Liver (tissue), 9 donors: ENCODE results near the gene CD248. TPM values are rescaled to one million over a fixed set of nuclear protein-coding genes. Genes with fewer than 3 reads are reported as not detected.

Experiments
- DNase-seq: peaks from one replicate; pipeline ENCODE4 v3.0.0-alpha.2; 2017; ENCODE audit warnings: low spot score
- H3K27ac ChIP-seq, 2 donors: one replicate each; pipeline ENCODE4 v1.7.0; 2013; ENCODE audit warnings: inconsistent platforms in 2 of 2, low read length in 2 of 2, control low read depth in 1 of 2, low read depth in 1 of 2, mild to moderate bottlenecking in 1 of 2
- H3K27me3 ChIP-seq, 4 donors: one replicate each; pipeline versions ENCODE4 v1.6.1 to v1.7.0; 2013; ENCODE audit warnings: low read length in 3 of 4, inconsistent platforms in 1 of 4, mild to moderate bottlenecking in 1 of 4, moderate library complexity in 1 of 4; ENCODE audit not compliant: control insufficient read depth in 4 of 4, insufficient read depth in 4 of 4
- H3K36me3 ChIP-seq, 4 donors: one replicate each; pipeline versions ENCODE4 v1.6.1 to v1.7.0; 2013; ENCODE audit warnings: low read length in 3 of 4, mild to moderate bottlenecking in 3 of 4, low read depth in 1 of 4, moderate library complexity in 1 of 4; ENCODE audit not compliant: control insufficient read depth in 4 of 4, insufficient read depth in 3 of 4
- H3K4me1 ChIP-seq, 4 donors: one replicate each; pipeline versions ENCODE4 v1.6.1 to v1.7.0; 2013; ENCODE audit warnings: low read length in 3 of 4, mild to moderate bottlenecking in 3 of 4, moderate library complexity in 1 of 4; ENCODE audit not compliant: control insufficient read depth in 4 of 4, insufficient read depth in 4 of 4
- H3K4me3 ChIP-seq, 3 donors: one replicate each; pipeline versions ENCODE4 v1.6.1 to v1.7.0; 2013; ENCODE audit warnings: low read length in 3 of 3, control low read depth in 1 of 3, low read depth in 1 of 3, mild to moderate bottlenecking in 1 of 3
- H3K9ac ChIP-seq, 2 donors: one replicate each; pipeline ENCODE4 v1.7.0; 2013; ENCODE audit warnings: low read length in 2 of 2, mild to moderate bottlenecking in 2 of 2, moderate library complexity in 2 of 2, control low read depth in 1 of 2, low read depth in 1 of 2
- H3K9me3 ChIP-seq, 4 donors: one replicate each; pipeline versions ENCODE4 v1.6.1 to v1.7.0; 2013; ENCODE audit warnings: low read length in 3 of 4; ENCODE audit not compliant: control insufficient read depth in 4 of 4
- EGR1 ChIP-seq, 2 donors: IDR thresholded peaks; 2 replicates each; pipeline ENCODE4 v1.6.1; 2016 to 2018; ENCODE audit warnings: antibody characterized with exemption in 2 of 2, low read depth in 2 of 2
- FOXA1 ChIP-seq: IDR thresholded peaks from 2 replicates; pipeline ENCODE4 v1.6.1; 2016; ENCODE audit warnings: antibody characterized with exemption
- FOXA2 ChIP-seq: IDR thresholded peaks from 2 replicates; pipeline ENCODE4 v1.6.1; 2016; ENCODE audit warnings: antibody characterized with exemption
- GABPA ChIP-seq, 2 donors: IDR thresholded peaks in 1 of 2; conservative IDR thresholded peaks in 1 of 2; 2 replicates each; pipeline ENCODE4 v1.6.1; 2016; ENCODE audit warnings: antibody characterized with exemption in 2 of 2, mild to moderate bottlenecking in 1 of 2, moderate library complexity in 1 of 2
- HNF4A ChIP-seq, 2 donors: conservative IDR thresholded peaks; 2 replicates each; pipeline ENCODE4 v1.6.1; 2016; ENCODE audit warnings: antibody characterized with exemption in 2 of 2, mild to moderate bottlenecking in 2 of 2
- HNF4G ChIP-seq: IDR thresholded peaks from 2 replicates; pipeline ENCODE4 v1.6.1; 2016; ENCODE audit warnings: antibody characterized with exemption
- JUND ChIP-seq, 2 donors: IDR thresholded peaks; 2 replicates each; pipeline ENCODE4 v1.6.1; 2016; ENCODE audit warnings: antibody characterized with exemption in 2 of 2
- NR2F2 ChIP-seq: IDR thresholded peaks from 2 replicates; pipeline ENCODE4 v1.6.1; 2016; ENCODE audit warnings: antibody characterized with exemption
- RAD21 ChIP-seq, 2 donors: IDR thresholded peaks; 2 replicates each; pipeline ENCODE4 v1.6.1; 2016; ENCODE audit warnings: antibody characterized with exemption in 2 of 2, mild to moderate bottlenecking in 2 of 2
- RXRA ChIP-seq, 2 donors: IDR thresholded peaks; 2 replicates each; pipeline ENCODE4 v1.6.1; 2017 to 2018; ENCODE audit warnings: antibody characterized with exemption in 2 of 2, mild to moderate bottlenecking in 1 of 2
- SP1 ChIP-seq: IDR thresholded peaks from 2 replicates; pipeline ENCODE4 v1.6.1; 2018; ENCODE audit warnings: antibody characterized with exemption, mild to moderate bottlenecking
- TAF1 ChIP-seq: conservative IDR thresholded peaks from 2 replicates; pipeline ENCODE4 v1.6.1; 2016; ENCODE audit warnings: antibody characterized with exemption, mild to moderate bottlenecking
- YY1 ChIP-seq: IDR thresholded peaks from 2 replicates; pipeline ENCODE4 v1.6.1; 2016; ENCODE audit warnings: antibody characterized with exemption, mild to moderate bottlenecking
- WGBS: extraction: QIAGEN DNeasy Blood & Tissue Kit; methylation state at CpG from one replicate; pipeline ENCODE4 v1.1.7; 2013; 5-methylcytosine and 5-hydroxymethylcytosine counted together
- polyA plus RNA-seq, 2 donors: library from polyadenylated mRNA; stranded (reverse) in 1 of 2; unstranded in 1 of 2; fragments of 200-250 nt in 1 of 2; fragments of >200 nt in 1 of 2; fragmentation: Nextera tagmentation in 1 of 2; extraction: Ambion mirVana in 1 of 2; gene quantifications; one replicate each; pipeline versions ENCODE4 v1.2.1 to v1.2.3, GENCODE V29; 2013 to 2015
- total RNA-seq, 2 donors: library from RNA; depleted of rRNA; stranded (reverse); fragments of >200 nt; gene quantifications; one replicate each; pipeline ENCODE4 v1.2.3, GENCODE V29; 2014
- TF ChIP-seq, protein P1 (sequence below): IDR thresholded peaks from 2 replicates; pipeline ENCODE4 v1.6.1; 2016; ENCODE audit warnings: antibody characterized with exemption
- TF ChIP-seq, protein P2 (sequence below): fragments of 150-350 bp; IDR thresholded peaks from 2 replicates; pipeline ENCODE4 v1.5.1; 2017; ENCODE audit warnings: improper control_type of control experiment, low read depth, low read length; ENCODE audit not compliant: missing input control
- TF ChIP-seq, protein P3 (sequence below): IDR thresholded peaks from 2 replicates; pipeline ENCODE4 v1.6.1; 2016; ENCODE audit warnings: antibody characterized with exemption, mild to moderate bottlenecking
- TF ChIP-seq, protein P4 (sequence below): IDR thresholded peaks from 2 replicates; pipeline ENCODE4 v1.6.1; 2016; ENCODE audit warnings: antibody characterized with exemption
- TF ChIP-seq, protein P5 (sequence below): IDR thresholded peaks from 2 replicates; pipeline ENCODE4 v1.6.1; 2016; ENCODE audit warnings: antibody characterized with exemption
- donor health status: healthy.
- donor health status: healthy.
- donor health status: healthy.
- donor health status: healthy.
- donor health status: healthy.

The CD248 gene
- total and polyA plus RNA-seq, 4 donors: 0.64 to 3.0 (median 1.2) TPM

DNA sequence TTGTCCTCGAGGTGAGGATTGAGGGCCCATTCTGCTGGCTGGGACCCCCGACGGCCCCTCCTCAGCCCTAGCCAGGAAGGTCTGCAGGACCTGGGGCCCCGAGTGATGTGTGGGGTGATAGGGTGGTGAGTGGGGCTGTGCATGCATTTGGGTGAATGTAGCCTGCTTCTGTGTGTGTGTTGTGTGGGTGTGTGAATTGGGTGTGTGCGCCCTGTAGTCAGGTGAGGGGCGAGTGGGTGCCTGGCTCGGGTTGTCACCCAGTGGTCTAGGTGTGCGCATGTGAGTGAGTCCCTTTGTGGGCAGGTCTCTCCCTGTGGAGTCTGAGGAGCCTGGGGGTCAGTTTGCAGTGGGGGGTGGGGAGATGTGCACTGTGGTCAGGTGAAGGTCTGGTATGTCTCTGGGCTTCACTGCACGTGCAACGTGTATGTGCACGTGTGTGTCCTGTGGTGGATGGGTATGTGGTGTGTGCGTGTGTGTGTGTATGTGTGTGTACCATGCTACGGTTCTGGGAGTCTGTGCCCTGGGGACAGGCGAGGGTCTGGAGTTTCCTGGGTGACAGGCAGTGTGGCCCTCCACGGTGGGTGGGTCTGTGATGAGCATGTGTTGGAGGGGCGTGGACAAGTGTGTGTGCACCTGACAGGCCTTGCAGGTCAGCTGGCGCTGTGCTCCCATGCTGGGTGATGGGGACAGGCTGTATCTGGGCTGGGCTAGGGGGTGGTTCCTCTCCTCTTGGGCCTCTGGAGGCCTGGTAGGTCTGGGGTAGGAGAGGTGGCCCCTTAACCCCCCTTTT, 24.1 kb downstream of the CD248 start:
- TF ChIP-seq SP1 (no peak), YY1 (no peak), GABPA (IDR thresholded peaks at IDR 0.05 in 1 of 2, conservative IDR thresholded peaks at IDR 0.05 in 1 of 2) (no peak), JUND (IDR thresholded peaks at IDR 0.05) (no peak), HNF4A (conservative IDR thresholded peaks at IDR 0.05) (no peak), FOXA1 (no peak), RAD21 (IDR thresholded peaks at IDR 0.05) (no peak), TAF1 (no peak), EGR1 (IDR thresholded peaks at IDR 0.05; ENCODE audit: low read depth in 2 of 2) (no peak), HNF4G (no peak), NR2F2 (no peak), RXRA (IDR thresholded peaks at IDR 0.05) (no peak), FOXA2 (no peak)
- TF ChIP-seq, protein P1, sequence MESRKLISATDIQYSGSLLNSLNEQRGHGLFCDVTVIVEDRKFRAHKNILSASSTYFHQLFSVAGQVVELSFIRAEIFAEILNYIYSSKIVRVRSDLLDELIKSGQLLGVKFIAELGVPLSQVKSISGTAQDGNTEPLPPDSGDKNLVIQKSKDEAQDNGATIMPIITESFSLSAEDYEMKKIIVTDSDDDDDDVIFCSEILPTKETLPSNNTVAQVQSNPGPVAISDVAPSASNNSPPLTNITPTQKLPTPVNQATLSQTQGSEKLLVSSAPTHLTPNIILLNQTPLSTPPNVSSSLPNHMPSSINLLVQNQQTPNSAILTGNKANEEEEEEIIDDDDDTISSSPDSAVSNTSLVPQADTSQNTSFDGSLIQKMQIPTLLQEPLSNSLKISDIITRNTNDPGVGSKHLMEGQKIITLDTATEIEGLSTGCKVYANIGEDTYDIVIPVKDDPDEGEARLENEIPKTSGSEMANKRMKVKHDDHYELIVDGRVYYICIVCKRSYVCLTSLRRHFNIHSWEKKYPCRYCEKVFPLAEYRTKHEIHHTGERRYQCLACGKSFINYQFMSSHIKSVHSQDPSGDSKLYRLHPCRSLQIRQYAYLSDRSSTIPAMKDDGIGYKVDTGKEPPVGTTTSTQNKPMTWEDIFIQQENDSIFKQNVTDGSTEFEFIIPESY: no peak
- TF ChIP-seq, protein P2, sequence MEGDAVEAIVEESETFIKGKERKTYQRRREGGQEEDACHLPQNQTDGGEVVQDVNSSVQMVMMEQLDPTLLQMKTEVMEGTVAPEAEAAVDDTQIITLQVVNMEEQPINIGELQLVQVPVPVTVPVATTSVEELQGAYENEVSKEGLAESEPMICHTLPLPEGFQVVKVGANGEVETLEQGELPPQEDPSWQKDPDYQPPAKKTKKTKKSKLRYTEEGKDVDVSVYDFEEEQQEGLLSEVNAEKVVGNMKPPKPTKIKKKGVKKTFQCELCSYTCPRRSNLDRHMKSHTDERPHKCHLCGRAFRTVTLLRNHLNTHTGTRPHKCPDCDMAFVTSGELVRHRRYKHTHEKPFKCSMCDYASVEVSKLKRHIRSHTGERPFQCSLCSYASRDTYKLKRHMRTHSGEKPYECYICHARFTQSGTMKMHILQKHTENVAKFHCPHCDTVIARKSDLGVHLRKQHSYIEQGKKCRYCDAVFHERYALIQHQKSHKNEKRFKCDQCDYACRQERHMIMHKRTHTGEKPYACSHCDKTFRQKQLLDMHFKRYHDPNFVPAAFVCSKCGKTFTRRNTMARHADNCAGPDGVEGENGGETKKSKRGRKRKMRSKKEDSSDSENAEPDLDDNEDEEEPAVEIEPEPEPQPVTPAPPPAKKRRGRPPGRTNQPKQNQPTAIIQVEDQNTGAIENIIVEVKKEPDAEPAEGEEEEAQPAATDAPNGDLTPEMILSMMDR: no peak
- TF ChIP-seq, protein P3, sequence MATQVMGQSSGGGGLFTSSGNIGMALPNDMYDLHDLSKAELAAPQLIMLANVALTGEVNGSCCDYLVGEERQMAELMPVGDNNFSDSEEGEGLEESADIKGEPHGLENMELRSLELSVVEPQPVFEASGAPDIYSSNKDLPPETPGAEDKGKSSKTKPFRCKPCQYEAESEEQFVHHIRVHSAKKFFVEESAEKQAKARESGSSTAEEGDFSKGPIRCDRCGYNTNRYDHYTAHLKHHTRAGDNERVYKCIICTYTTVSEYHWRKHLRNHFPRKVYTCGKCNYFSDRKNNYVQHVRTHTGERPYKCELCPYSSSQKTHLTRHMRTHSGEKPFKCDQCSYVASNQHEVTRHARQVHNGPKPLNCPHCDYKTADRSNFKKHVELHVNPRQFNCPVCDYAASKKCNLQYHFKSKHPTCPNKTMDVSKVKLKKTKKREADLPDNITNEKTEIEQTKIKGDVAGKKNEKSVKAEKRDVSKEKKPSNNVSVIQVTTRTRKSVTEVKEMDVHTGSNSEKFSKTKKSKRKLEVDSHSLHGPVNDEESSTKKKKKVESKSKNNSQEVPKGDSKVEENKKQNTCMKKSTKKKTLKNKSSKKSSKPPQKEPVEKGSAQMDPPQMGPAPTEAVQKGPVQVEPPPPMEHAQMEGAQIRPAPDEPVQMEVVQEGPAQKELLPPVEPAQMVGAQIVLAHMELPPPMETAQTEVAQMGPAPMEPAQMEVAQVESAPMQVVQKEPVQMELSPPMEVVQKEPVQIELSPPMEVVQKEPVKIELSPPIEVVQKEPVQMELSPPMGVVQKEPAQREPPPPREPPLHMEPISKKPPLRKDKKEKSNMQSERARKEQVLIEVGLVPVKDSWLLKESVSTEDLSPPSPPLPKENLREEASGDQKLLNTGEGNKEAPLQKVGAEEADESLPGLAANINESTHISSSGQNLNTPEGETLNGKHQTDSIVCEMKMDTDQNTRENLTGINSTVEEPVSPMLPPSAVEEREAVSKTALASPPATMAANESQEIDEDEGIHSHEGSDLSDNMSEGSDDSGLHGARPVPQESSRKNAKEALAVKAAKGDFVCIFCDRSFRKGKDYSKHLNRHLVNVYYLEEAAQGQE: no peak
- TF ChIP-seq, protein P4, sequence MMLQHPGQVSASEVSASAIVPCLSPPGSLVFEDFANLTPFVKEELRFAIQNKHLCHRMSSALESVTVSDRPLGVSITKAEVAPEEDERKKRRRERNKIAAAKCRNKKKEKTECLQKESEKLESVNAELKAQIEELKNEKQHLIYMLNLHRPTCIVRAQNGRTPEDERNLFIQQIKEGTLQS: no peak
- TF ChIP-seq, protein P5, sequence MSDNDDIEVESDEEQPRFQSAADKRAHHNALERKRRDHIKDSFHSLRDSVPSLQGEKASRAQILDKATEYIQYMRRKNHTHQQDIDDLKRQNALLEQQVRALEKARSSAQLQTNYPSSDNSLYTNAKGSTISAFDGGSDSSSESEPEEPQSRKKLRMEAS: no peak
- H3K27ac ChIP-seq: no peak overlapping the region
- H3K36me3 ChIP-seq: no peaks in the 10 kb centered on the region
- H3K9me3 ChIP-seq: no peaks in the 10 kb centered on the region
- no peak for DNase-seq
- H3K4me1 ChIP-seq: peaks cover 14 to 24% (median 18%) of the 10 kb centered on the region in 4 donors
- WGBS: 52% methylated on average over 17 of the region's 17 CpGs
- H3K4me3 ChIP-seq: no peak overlapping the region
- no peak overlapping the region for H3K9ac ChIP-seq
- H3K27me3 ChIP-seq: peaks cover 0 to 5% (median 0%) of the 10 kb centered on the region in 4 donors
